IMR-90 (cell line): ENCODE results near the gene ADCY2. TPM values are rescaled to one million over a fixed set of nuclear protein-coding genes. Genes with fewer than 3 reads are reported as not detected.
A peak's percentile ranks its signal among the peaks of the same experiment; 100 is the strongest.

Experiments
- ATAC-seq: fragments of 200-7000 bp; cut with Tn5 transposase; 2 replicates; pipeline ENCODE4 v1.9.1; 2020; ENCODE audit warnings: low read depth, mild to moderate bottlenecking, moderate library complexity
- BruUV-seq: library from RNA; stranded (reverse); fragments of 400-500 nt; replicated peaks from 2 replicates; lab custom pipeline; 2021; lab: Mats Ljungman, UMichigan
- CTCF ChIA-PET: fragments of 300-600 bp; formaldehyde crosslinking; extraction: SDS; loops from one replicate; lab custom pipeline; 2021; ENCODE audit warnings: antibody characterized with exemption; lab: Yijun Ruan, JAX
- POLR2A ChIA-PET: fragments of 300-600 bp; sonication (Branson Sonifier 250); formaldehyde crosslinking; loops from one replicate; lab custom pipeline; 2022; ENCODE audit warnings: antibody characterized with exemption; ENCODE audit not compliant: unreplicated experiment; lab: Charles Lee
- DNase-seq: peaks from one replicate; pipeline ENCODE4 v3.0.0; 2013
- H2AFZ ChIP-seq: replicated peaks from 2 replicates; pipeline ENCODE3; 2013; ENCODE audit warnings: low read length, mild to moderate bottlenecking; ENCODE audit not compliant: poor library complexity
- H2AK5ac ChIP-seq: 2 replicates; pipeline ENCODE4 v1.6.1; 2013; ENCODE audit warnings: low read depth, low read length, inconsistent platforms
- H2AK9ac ChIP-seq: replicated peaks from 2 replicates; pipeline ENCODE3; 2013; ENCODE audit warnings: mild to moderate bottlenecking, low read depth, low read length, moderate library complexity; ENCODE audit not compliant: poor library complexity
- H2BK120ac ChIP-seq: 2 replicates; pipeline ENCODE4 v1.6.1; 2013; ENCODE audit warnings: low read depth, low read length, inconsistent platforms
- H2BK15ac ChIP-seq: 3 replicates; pipeline ENCODE4 v1.6.1; 2013; ENCODE audit warnings: low read depth, low read length, inconsistent platforms
- H2BK20ac ChIP-seq: 2 replicates; pipeline ENCODE4 v1.6.1; 2013; ENCODE audit warnings: low read depth, mild to moderate bottlenecking, inconsistent platforms, low read length, moderate library complexity
- H2BK5ac ChIP-seq: 2 replicates; pipeline ENCODE4 v1.6.1; 2013; ENCODE audit warnings: mild to moderate bottlenecking, low read depth, low read length, inconsistent platforms; ENCODE audit not compliant: poor library complexity, severe bottlenecking
- H3K14ac ChIP-seq: replicated peaks from 2 replicates; pipeline ENCODE4 v1.6.1; 2013; ENCODE audit warnings: low read depth, low read length, inconsistent platforms
- H3K18ac ChIP-seq: 2 replicates; pipeline ENCODE4 v1.6.1; 2013; ENCODE audit warnings: low read depth, low read length, control low read depth
- H3K23ac ChIP-seq: 2 replicates; pipeline ENCODE4 v1.6.1; 2013; ENCODE audit warnings: low read depth, low read length, inconsistent platforms
- H3K27ac ChIP-seq: 2 replicates; pipeline ENCODE4 v1.5.1; 2013; ENCODE audit warnings: mild to moderate bottlenecking, control low read depth, low read length; ENCODE audit not compliant: insufficient read depth
- H3K27me3 ChIP-seq: 2 replicates; pipeline ENCODE4 v1.6.1; 2013; ENCODE audit warnings: low read length; ENCODE audit not compliant: control insufficient read depth, insufficient read depth
- H3K36me3 ChIP-seq: 2 replicates; pipeline ENCODE4 v1.6.1; 2013; ENCODE audit warnings: low read length, mixed read lengths; ENCODE audit not compliant: control insufficient read depth, insufficient read depth
- H3K4ac ChIP-seq: 2 replicates; pipeline ENCODE4 v1.6.1; 2013; ENCODE audit warnings: low read depth, low read length, inconsistent platforms
- H3K4me1 ChIP-seq: 2 replicates; pipeline ENCODE4 v1.6.1; 2013; ENCODE audit warnings: low read length, mixed read lengths; ENCODE audit not compliant: control insufficient read depth, insufficient read depth
- H3K4me2 ChIP-seq: 2 replicates; pipeline ENCODE4 v1.6.1; 2013; ENCODE audit warnings: low read depth, mild to moderate bottlenecking, control low read depth, low read length, moderate library complexity
- H3K4me3 ChIP-seq: 2 replicates; pipeline ENCODE4 v1.5.1; 2013; ENCODE audit warnings: low read depth, mild to moderate bottlenecking, control low read depth, low read length, moderate library complexity; ENCODE audit not compliant: insufficient read depth
- H3K56ac ChIP-seq: 2 replicates; pipeline ENCODE4 v1.6.1; 2013; ENCODE audit warnings: low read length, inconsistent platforms; ENCODE audit not compliant: insufficient read depth; ENCODE audit errors: extremely low read depth
- H3K79me1 ChIP-seq, 2 experiments: 2 replicates each; pipeline ENCODE4 v1.6.1; 2013; ENCODE audit warnings: low read length in 2 of 2, inconsistent platforms in 1 of 2, low read depth in 1 of 2
- H3K9ac ChIP-seq: 2 replicates; pipeline ENCODE4 v1.6.1; 2013; ENCODE audit warnings: low read depth, low read length, control low read depth
- H3K9me1 ChIP-seq: 2 replicates; pipeline ENCODE4 v1.6.1; 2013; ENCODE audit warnings: low read length, inconsistent platforms; ENCODE audit not compliant: insufficient read depth
- H3K9me3 ChIP-seq: 2 replicates; pipeline ENCODE4 v1.6.1; 2013; ENCODE audit warnings: low read length; ENCODE audit not compliant: control insufficient read depth, insufficient read depth
- H4K20me1 ChIP-seq: 2 replicates; pipeline ENCODE4 v1.6.1; 2013; ENCODE audit warnings: low read length, inconsistent platforms; ENCODE audit not compliant: insufficient read depth
- H4K5ac ChIP-seq: 2 replicates; pipeline ENCODE4 v1.6.1; 2013; ENCODE audit warnings: mild to moderate bottlenecking, low read depth, low read length, control low read depth
- H4K8ac ChIP-seq, 2 experiments: 2 replicates each; pipeline ENCODE4 v1.6.1; 2013; ENCODE audit warnings: low read depth in 2 of 2, low read length in 2 of 2, control low read depth in 1 of 2, inconsistent platforms in 1 of 2
- H4K91ac ChIP-seq: 2 replicates; pipeline ENCODE4 v1.6.1; 2013; ENCODE audit warnings: low read depth, low read length, inconsistent platforms; ENCODE audit not compliant: insufficient read depth
- CEBPB ChIP-seq: IDR thresholded peaks from 2 replicates; pipeline ENCODE4 v1.6.1; 2012; ENCODE audit warnings: low read depth, low read length, improper control_type of control experiment
- FOS ChIP-seq: fragments of 150-350 bp; IDR thresholded peaks from 2 replicates; pipeline ENCODE4 v1.6.1; 2016; ENCODE audit warnings: low read depth, low read length
- MAFK ChIP-seq: IDR thresholded peaks from 2 replicates; pipeline ENCODE4 v1.6.1; 2012; ENCODE audit warnings: low read depth, low read length, improper control_type of control experiment
- MAZ ChIP-seq: IDR thresholded peaks from 2 replicates; pipeline ENCODE4 v1.6.1; 2012; ENCODE audit warnings: low read depth, mild to moderate bottlenecking, low read length, improper control_type of control experiment, moderate library complexity, borderline replicate concordance
- MXI1 ChIP-seq: IDR thresholded peaks from 2 replicates; pipeline ENCODE4 v1.6.1; 2012; ENCODE audit warnings: low read depth, mild to moderate bottlenecking, low read length, moderate library complexity, borderline replicate concordance
- POLR2A ChIP-seq: IDR thresholded peaks from 2 replicates; pipeline ENCODE4 v1.6.1; 2012; ENCODE audit warnings: mild to moderate bottlenecking, low read depth, low read length
- RAD21 ChIP-seq: IDR thresholded peaks from 2 replicates; pipeline ENCODE4 v1.6.1; 2012; ENCODE audit warnings: low read length, improper control_type of control experiment
- SMC3 ChIP-seq: fragments of 150-350 bp; IDR thresholded peaks from 2 replicates; pipeline ENCODE4 v1.6.1; 2016; ENCODE audit warnings: low read depth, mild to moderate bottlenecking, antibody characterized with exemption, low read length, moderate library complexity
- USF2 ChIP-seq: fragments of 150-350 bp; IDR thresholded peaks from 2 replicates; pipeline ENCODE4 v1.6.1; 2017; ENCODE audit warnings: mild to moderate bottlenecking, antibody characterized with exemption, low read length, low read depth
- WGBS, 2 experiments: methylation state at CpG; one replicate each; pipeline versions ENCODE4 v1.1.5 to v1.1.7; 2013; ENCODE audit warnings: missing lambda C conversion rate in 2 of 2; ENCODE audit not compliant: insufficient read length in 1 of 2; ENCODE audit errors: extremely low coverage in 2 of 2; 5-methylcytosine and 5-hydroxymethylcytosine counted together
- dilution Hi-C: fragments of 300-500 bp; cut with HindIII; formaldehyde crosslinking; loops from one replicate; pipeline ENCODE4 v1.14.3; 2018; ENCODE audit warnings: low sequenced_read_pairs; ENCODE audit not compliant: unreplicated experiment
- in situ Hi-C: fragments of 300-500 bp; cut with MboI; formaldehyde crosslinking; loops from 3 replicates; pipeline ENCODE4 v1.14.3; 2019; ENCODE audit warnings: low sequenced_read_pairs, inconsistent platforms, mixed read lengths
- intact Hi-C: fragments of 100-400 bp; cut with micrococcal nuclease; formaldehyde crosslinking; loops from 2 replicates; pipeline ENCODE4 v1.10.0; 2022
- polyA plus RNA-seq, 3 experiments: library from polyadenylated mRNA; depleted of rRNA; stranded (reverse); fragments of >200 nt; gene quantifications; 2 replicates each; pipeline ENCODE4 v1.2.3, GENCODE V29; 2012; ENCODE audit warnings: low replicate concordance in 1 of 3
- total RNA-seq: library from RNA; depleted of rRNA; stranded (reverse); fragments of >200 nt; gene quantifications from 2 replicates; pipeline ENCODE4 v1.2.3, GENCODE V29; 2012

Gene ADCY2
- total and polyA plus RNA-seq, 2 of the 4 experiments (the other 2 are of a cell fraction) = not detected

GRCh38 chr5:7868773-7869473 lies 473.0 kb downstream of the ADCY2 start, which contains the start of the genes FASTKD3 and MTRR:
FASTKD3 (minus strand) TSS chr5:7869031; CDS start chr5:7868083, 948 bp downstream.
MTRR (plus strand) TSS chr5:7869148; CDS start chr5:7870795, 1,647 bp downstream.
- Histone ChIP-seq H2AFZ (peak within 1 kb of the TSS; percentile 98), H4K8ac (peak within 1 kb of the TSS; percentile 71 to 77), H3K27me3 (no peaks in the 10 kb centered on the region), H2BK5ac (peak within 1 kb of the TSS; percentile 3), H4K91ac (no peak within 1 kb of the TSS; the same call in none of the 2 replicates), H3K36me3 (peaks cover 3% of the 10 kb centered on the region), H3K79me1 (peaks cover 21 to 47% of the 10 kb centered on the region in 2 experiments), H2AK9ac (peak within 1 kb of the TSS; percentile 68), H3K4me2 (peak within 1 kb of the TSS; percentile 96), H2BK120ac (no peak within 1 kb of the TSS), H3K4ac (peak within 1 kb of the TSS; percentile 66), H3K9me1 (peaks cover 2% of the 10 kb centered on the region; the same call in 1 of the 2 replicates), H3K23ac (peak within 1 kb of the TSS; percentile 82), H2BK20ac (no peak within 1 kb of the TSS), H4K20me1 (peaks cover 6% of the 10 kb centered on the region; the same call in 1 of the 2 replicates), H2AK5ac (no peak within 1 kb of the TSS), H3K4me3 (peak within 1 kb of the TSS; percentile 59), H3K14ac (peak within 1 kb of the TSS; percentile 55), H4K5ac (peak within 1 kb of the TSS; percentile 16), H3K4me1 (0 out of 2 replicates have a peak, but pooled peaks cover 2% of the 10 kb centered on the region), H3K56ac (peak within 1 kb of the TSS; percentile 84; the same call in 1 of the 2 replicates), H3K18ac (no peak within 1 kb of the TSS), H3K9me3 (no peaks in the 10 kb centered on the region), H3K9ac (peak within 1 kb of the TSS; percentile 89), H3K27ac (peak within 1 kb of the TSS; percentile 61), H2BK15ac (no peak within 1 kb of the TSS)
- intact Hi-C loops (no loop called here), dilution Hi-C loops (no loop called here), in situ Hi-C loops (no loop called here)
- peak; percentile 94 for TF ChIP-seq POLR2A
- TF ChIP-seq MAFK = no peak
- TF ChIP-seq MXI1 = peak; percentile 85
- TF ChIP-seq FOS = peak; percentile 33; the same call in 1 of the 2 replicates
- no peak for TF ChIP-seq SMC3
- no peak; the same call in 1 of the 2 replicates for TF ChIP-seq MAZ
- TF ChIP-seq RAD21 = no peak
- peak; percentile 16; the same call in 1 of the 2 replicates for TF ChIP-seq USF2
- TF ChIP-seq CEBPB = peak; percentile 78
- ATAC-seq (peak; percentile 100), DNase-seq (peak; percentile 91)
- no TSS peak for BruUV-seq
- whole genome bisulfite sequencing, 2 experiments = 0% methylated on average over 44 of the region's 83 CpGs; no CpG with 5 or more reads in 1 of the 2 experiments
- ChIA-PET CTCF (interaction anchor here (1.0 to 1.2 kb wide), 2 partner anchors 9 to 17 kb away, joined by 3 to 4 read pairs; no protein-coding TSS in a partner anchor), POLR2A (interaction anchor here (0.5 to 1.0 kb wide), 3 partner anchors 11 to 1135 kb away, joined by 3 to 4 read pairs (median 3); no protein-coding TSS in a partner anchor)
